ENCODE results near the gene PRODH. TPM values are rescaled to one million over a fixed set of nuclear protein-coding genes. Genes with fewer than 3 reads are reported as not detected.
A peak's percentile ranks its signal among the peaks of the same experiment; 100 is the strongest.
"Not testable (repeated sequence)": the region's sequence is repeated elsewhere in the genome, so short reads cannot be mapped to it uniquely, and the experiment has no call there.

PRODH gene
- total RNA-seq (2014; rRNA removed; shearing (Covaris generic); ENCODE audit: low replicate concordance), result not detected in 2 replicates

- Histone ChIP-seq H3K4me3 (no peak within 1 kb of the TSS), H3K9me3 (no peaks in the 10 kb centered on the region), H3K36me3 (no peaks in the 10 kb centered on the region), H3K27me3 (no peaks in the 10 kb centered on the region)
- no peak for DNase-seq
Observed at GRCh38 chr22:18935889-18936529, at the start of gene PRODH. TSS of gene PRODH (minus strand) at chr22:18936293. CDS start at chr22:18936287, 6 bp downstream.

- H3K36me3 ChIP-seq, result no peaks in the 10 kb centered on the region
- H3K27me3 ChIP-seq, result no peaks in the 10 kb centered on the region
- DNase-seq, result no peak
- H3K9me3 ChIP-seq, result 0 out of 2 replicates have a peak, but pooled peaks cover under 1% of the 10 kb centered on the region
- no peak overlapping the region for H3K4me3 ChIP-seq
Observed at GRCh38 chr22:18985780-18986179, 49.7 kb upstream of the PRODH start.

- Histone ChIP-seq H3K36me3 (no peaks in the 10 kb centered on the region), H3K4me3 (no peak overlapping the region), H3K9me3 (0 out of 2 replicates have a peak, but pooled peaks cover 3% of the 10 kb centered on the region), H3K27me3 (no peaks in the 10 kb centered on the region)
- DNase-seq, result no peak
Observed at GRCh38 chr22:18984564-18984963, 48.5 kb upstream of the PRODH start.

- Histone ChIP-seq H3K36me3 (no peaks in the 10 kb centered on the region), H3K9me3 (0 out of 2 replicates have a peak, but pooled peaks cover 3% of the 10 kb centered on the region), H3K27me3 (no peaks in the 10 kb centered on the region), H3K4me3 (no peak overlapping the region)
- no peak for DNase-seq
Observed at GRCh38 chr22:18983120-18983651, 47.1 kb upstream of the PRODH start.

GRCh38 chr22:18980829-18981228, 44.7 kb upstream of the PRODH start:
- Histone ChIP-seq H3K9me3 (0 out of 2 replicates have a peak, but pooled peaks cover 3% of the 10 kb centered on the region), H3K4me3 (no peak overlapping the region), H3K36me3 (no peaks in the 10 kb centered on the region), H3K27me3 (no peaks in the 10 kb centered on the region)
- no peak for DNase-seq

- H3K4me3 ChIP-seq, result no peak overlapping the region
- H3K9me3 ChIP-seq, result 0 out of 2 replicates have a peak, but pooled peaks cover 3% of the 10 kb centered on the region
- H3K36me3 ChIP-seq, result no peaks in the 10 kb centered on the region
- H3K27me3 ChIP-seq, result no peaks in the 10 kb centered on the region
- DNase-seq, result no peak
Observed at GRCh38 chr22:18979957-18980356, 43.9 kb upstream of the PRODH start.

GRCh38 chr22:18978506-18978905, 42.4 kb upstream of the PRODH start:
- Histone ChIP-seq H3K27me3 (no peaks in the 10 kb centered on the region), H3K4me3 (no peak overlapping the region), H3K36me3 (no peaks in the 10 kb centered on the region), H3K9me3 (0 out of 2 replicates have a peak, but pooled peaks cover 3% of the 10 kb centered on the region)
- no peak for DNase-seq

GRCh38 chr22:18977824-18978425, 41.8 kb upstream of the PRODH start:
- Histone ChIP-seq H3K36me3 (no peaks in the 10 kb centered on the region), H3K4me3 (no peak overlapping the region), H3K9me3 (0 out of 2 replicates have a peak, but pooled peaks cover 3% of the 10 kb centered on the region), H3K27me3 (no peaks in the 10 kb centered on the region)
- DNase-seq, result no peak

GRCh38 chr22:18976197-18976751, 40.2 kb upstream of the PRODH start:
- Histone ChIP-seq H3K27me3 (no peaks in the 10 kb centered on the region), H3K4me3 (no peak overlapping the region), H3K36me3 (no peaks in the 10 kb centered on the region), H3K9me3 (0 out of 2 replicates have a peak, but pooled peaks cover 3% of the 10 kb centered on the region)
- no peak for DNase-seq

- Histone ChIP-seq H3K4me3 (no peak overlapping the region), H3K27me3 (no peaks in the 10 kb centered on the region), H3K9me3 (0 out of 2 replicates have a peak, but pooled peaks cover under 1% of the 10 kb centered on the region), H3K36me3 (no peaks in the 10 kb centered on the region)
- DNase-seq, result no peak
Observed at GRCh38 chr22:18975434-18976196, 39.5 kb upstream of the PRODH start.

- H3K27me3 ChIP-seq, result no peaks in the 10 kb centered on the region
- DNase-seq, result no peak
- H3K9me3 ChIP-seq, result no peaks in the 10 kb centered on the region
- no peaks in the 10 kb centered on the region for H3K36me3 ChIP-seq
- H3K4me3 ChIP-seq, result no peak overlapping the region
Observed at GRCh38 chr22:18974477-18975180, 38.5 kb upstream of the PRODH start.

- H3K9me3 ChIP-seq, result no peaks in the 10 kb centered on the region
- H3K27me3 ChIP-seq, result no peaks in the 10 kb centered on the region
- H3K36me3 ChIP-seq, result no peaks in the 10 kb centered on the region
- H3K4me3 ChIP-seq, result no peak overlapping the region
- no peak for DNase-seq
Observed at GRCh38 chr22:18973264-18974031, 37.4 kb upstream of the PRODH start.

- DNase-seq, H3K36me3 ChIP-seq, H3K9me3 ChIP-seq, H3K27me3 ChIP-seq, H3K4me3 ChIP-seq: not testable (repeated sequence)
Observed at GRCh38 chr22:18972591-18972990, 36.5 kb upstream of the PRODH start.

GRCh38 chr22:18972029-18972428, 35.9 kb upstream of the PRODH start:
- DNase-seq, H3K27me3 ChIP-seq, H3K9me3 ChIP-seq, H3K4me3 ChIP-seq, H3K36me3 ChIP-seq: not testable (repeated sequence)

- Histone ChIP-seq H3K4me3 (no peak overlapping the region), H3K36me3 (no peaks in the 10 kb centered on the region), H3K9me3 (no peaks in the 10 kb centered on the region), H3K27me3 (no peaks in the 10 kb centered on the region)
- no peak for DNase-seq
Observed at GRCh38 chr22:18971321-18971751, 35.2 kb upstream of the PRODH start.

- Histone ChIP-seq H3K27me3 (no peaks in the 10 kb centered on the region), H3K4me3 (peak overlapping the region; percentile 51), H3K9me3 (no peaks in the 10 kb centered on the region), H3K36me3 (no peaks in the 10 kb centered on the region)
- DNase-seq, result no peak
Observed at GRCh38 chr22:18970948-18971315, 34.8 kb upstream of the PRODH start.

Data from MG63 (cell line).